PFSK-1 (cell line): ENCODE data around the gene KCP.

Experiments
- FOXP2 ChIP-seq: optimal IDR thresholded peaks from 2 replicates; pipeline ENCODE3; 2011; ENCODE audit warnings: borderline replicate concordance, control low read depth, inconsistent platforms; ENCODE audit not compliant: insufficient read depth; ENCODE audit errors: extremely low read length, extremely low read depth
- POLR2AphosphoS5 ChIP-seq: IDR thresholded peaks from 2 replicates; pipeline ENCODE4 v1.6.1; 2012; ENCODE audit warnings: low read depth, mild to moderate bottlenecking, control low read depth, low read length, moderate library complexity
- REST ChIP-seq, 2 experiments: IDR thresholded peaks; 2 replicates each; pipeline versions ENCODE4 v1.6.1 to v1.8.0; 2011 to 2012; ENCODE audit warnings: low read depth in 2 of 2, low read length in 2 of 2, control low read depth in 1 of 2, inconsistent platforms in 1 of 2, mild to moderate bottlenecking in 1 of 2, moderate library complexity in 1 of 2; ENCODE audit not compliant: insufficient read depth in 1 of 2
- SIN3A ChIP-seq: IDR thresholded peaks from 2 replicates; pipeline ENCODE4 v1.6.1; 2012; ENCODE audit warnings: mild to moderate bottlenecking, low read length, moderate library complexity, borderline replicate concordance; ENCODE audit not compliant: insufficient read depth
- TAF1 ChIP-seq: IDR thresholded peaks from 2 replicates; pipeline ENCODE4 v1.6.1; 2012; ENCODE audit warnings: low read length, control low read depth, borderline replicate concordance; ENCODE audit not compliant: insufficient read depth

KCP gene

GRCh38 chr7:128891942-128892269 lies 18.6 kb downstream of the KCP start:
- TF ChIP-seq REST (IDR thresholded peaks at IDR 0.05; ENCODE audit: insufficient read depth in 1 of 2, low read depth in 2 of 2, low read length in 2 of 2) (no peak), POLR2AphosphoS5 (no peak), SIN3A (no peak), TAF1 (no peak), FOXP2 (no peak)

- TF ChIP-seq FOXP2, result no peak
- TF ChIP-seq POLR2AphosphoS5, result no peak
- TF ChIP-seq TAF1, result no peak
- TF ChIP-seq REST (IDR thresholded peaks at IDR 0.05; ENCODE audit: insufficient read depth in 1 of 2, low read depth in 2 of 2, low read length in 2 of 2), result no peak
Observed at GRCh38 chr7:128891110-128891941, 19.2 kb downstream of the KCP start.

GRCh38 chr7:128890306-128891109 lies 20.0 kb downstream of the KCP start:
- TF ChIP-seq TAF1 (no peak), POLR2AphosphoS5 (no peak)

GRCh38 chr7:128889121-128889520 lies 21.4 kb downstream of the KCP start:
- TF ChIP-seq POLR2AphosphoS5 (no peak), FOXP2 (no peak), SIN3A (no peak)

GRCh38 chr7:128888756-128889095 lies 21.8 kb downstream of the KCP start:
- TF ChIP-seq REST (IDR thresholded peaks at IDR 0.05; ENCODE audit: insufficient read depth in 1 of 2, low read depth in 2 of 2, low read length in 2 of 2) (no peak), SIN3A (no peak), POLR2AphosphoS5 (no peak), FOXP2 (no peak), TAF1 (no peak)

GRCh38 chr7:128888039-128888755 lies 22.3 kb downstream of the KCP start:
- TF ChIP-seq FOXP2, result no peak
- no peak for TF ChIP-seq REST (IDR thresholded peaks at IDR 0.05; ENCODE audit: insufficient read depth in 1 of 2, low read depth in 2 of 2, low read length in 2 of 2)
- no peak for TF ChIP-seq SIN3A
- TF ChIP-seq TAF1, result no peak
- no peak for TF ChIP-seq POLR2AphosphoS5
